ENCODE measurements around the gene CAMTA1. TPM values are rescaled to one million over a fixed set of nuclear protein-coding genes. Genes with fewer than 3 reads are reported as not detected.

CAMTA1 gene
- total and polyA plus RNA-seq, 8 donors: 42.8 to 213 (median 118) TPM

GRCh38 chr1:7576946-7577657 lies 791.8 kb downstream of the CAMTA1 start:
- TF ChIP-seq POLR2A (IDR thresholded peaks at IDR 0.05): no peak
- peak in 2 of 7 experiments; percentile 8 to 19 for TF ChIP-seq CTCF (IDR thresholded peaks at IDR 0.05)
- H3K9me3 ChIP-seq: no peaks in the 10 kb centered on the region
- DNase-seq: peak in 1 of 2 donors; percentile 47
- intact Hi-C loops (cut with DNase I; ENCODE audit: low total_unique reads): no loop called here
- H3K27ac ChIP-seq: no peak overlapping the region
- peaks cover 0 to 6% (median 0%) of the 10 kb centered on the region in 3 donors for H3K27me3 ChIP-seq
- 54 to 68% (median 61%) methylated on average over 14 of the region's 14 CpGs for WGBS, 5 donors
- H3K36me3 ChIP-seq: no peaks in the 10 kb centered on the region
- no peak overlapping the region for H3K4me3 ChIP-seq
- peaks cover 18 to 30% (median 27%) of the 10 kb centered on the region in 4 donors for H3K4me1 ChIP-seq

GRCh38 chr1:7578206-7578605 lies 793.0 kb downstream of the CAMTA1 start:
- TF ChIP-seq POLR2A (IDR thresholded peaks at IDR 0.05) (no peak), POLR2AphosphoS5 (IDR thresholded peaks at IDR 0.05) (no peak), EP300 (IDR thresholded peaks at IDR 0.05) (no peak), CTCF (IDR thresholded peaks at IDR 0.05) (no peak)
- H3K27ac ChIP-seq: no peak overlapping the region
- H3K4me3 ChIP-seq: no peak overlapping the region
- no peaks in the 10 kb centered on the region for H3K9me3 ChIP-seq
- peaks cover 11 to 24% (median 20%) of the 10 kb centered on the region in 4 donors for H3K4me1 ChIP-seq
- peaks cover 0 to 6% (median 0%) of the 10 kb centered on the region in 3 donors for H3K27me3 ChIP-seq
- no peaks in the 10 kb centered on the region for H3K36me3 ChIP-seq
- intact Hi-C loops (cut with DNase I; ENCODE audit: low total_unique reads): no loop called here
- no peak for DNase-seq
- WGBS, 5 donors: 85 to 93% (median 90%) methylated on average over 3 to 15 of the region's 15 CpGs

- WGBS, 5 donors: 82 to 94% (median 92%) methylated on average over 8 of the region's 8 CpGs
- peaks cover 0 to 6% (median 0%) of the 10 kb centered on the region in 3 donors for H3K27me3 ChIP-seq
- no peak for DNase-seq
Measured at GRCh38 chr1:7579016-7579415, 793.8 kb downstream of the CAMTA1 start.

More at GRCh38 chr1:7579016-7579415, 793.8 kb downstream of the CAMTA1 start:
- Histone ChIP-seq H3K4me1 (peaks cover 3 to 16% (median 12%) of the 10 kb centered on the region in 4 donors), H3K36me3 (no peaks in the 10 kb centered on the region), H3K27ac (no peak overlapping the region), H3K9me3 (no peaks in the 10 kb centered on the region), H3K4me3 (no peak overlapping the region)
- TF ChIP-seq POLR2A (IDR thresholded peaks at IDR 0.05): no peak
- TF ChIP-seq POLR2AphosphoS5 (IDR thresholded peaks at IDR 0.05): no peak
- TF ChIP-seq EP300 (IDR thresholded peaks at IDR 0.05): no peak
- TF ChIP-seq CTCF (IDR thresholded peaks at IDR 0.05): no peak
- intact Hi-C loops (cut with DNase I; ENCODE audit: low total_unique reads): no loop called here

Data from stomach (tissue), 9 donors.